ENCODE measurements around the gene RPL35. TPM values are rescaled to one million over a fixed set of nuclear protein-coding genes. Genes with fewer than 3 reads are reported as not detected.
"Not testable (repeated sequence)": the region's sequence is repeated elsewhere in the genome, so short reads cannot be mapped to it uniquely, and the experiment has no call there.

The RPL35 gene
- total RNA-seq, 3 donors from 2014 or later, result 2,475 to 3,579 (median 2,566) TPM

GRCh38 chr9:124852829-124853531, 8.8 kb downstream of the RPL35 start, which contains the start of gene WDR38:
WDR38 (plus strand) TSS chr9:124853460; CDS start chr9:124853532, 72 bp downstream.
- Histone ChIP-seq H3K4me3 (peak within 1 kb of the TSS; percentile 42 to 66 (median 51)), H3K27ac (peak within 1 kb of the TSS; percentile 22 to 67), H3K9me3 (no peaks in the 10 kb centered on the region), H3K36me3 (peaks cover 3% of the 10 kb centered on the region), H3K27me3 (no peaks in the 10 kb centered on the region), H3K4me1 (peaks cover 0 to 7% of the 10 kb centered on the region in 2 donors)
- peak in 2 of 3 donors; percentile 28 to 34 for TF ChIP-seq POLR2AphosphoS5 (IDR thresholded peaks at IDR 0.05)
- TF ChIP-seq CTCF (IDR thresholded peaks at IDR 0.05), result peak; percentile 94 to 100 (median 97)
- no peak for TF ChIP-seq POLR2A (IDR thresholded peaks at IDR 0.05)
- intact Hi-C loops (cut with DNase I; ENCODE audit: low total_unique reads), result loop anchor here (2.0 kb wide), 1 partner anchor 80 kb away; no protein-coding TSS in a partner anchor
- peak; percentile 65 to 69 for DNase-seq (ENCODE audit: low spot score in 2 of 2)

GRCh38 chr9:124852121-124852828, 9.5 kb downstream of the RPL35 start:
- intact Hi-C loops (cut with DNase I; ENCODE audit: low total_unique reads), result loop anchor here (2.0 kb wide), 1 partner anchor 79 kb away; no protein-coding TSS in a partner anchor
- TF ChIP-seq POLR2A (IDR thresholded peaks at IDR 0.05), result no peak
- Histone ChIP-seq H3K4me3 (peak overlapping the region in 2 of 3 donors; percentile 51 to 66), H3K27me3 (no peaks in the 10 kb centered on the region), H3K9me3 (no peaks in the 10 kb centered on the region), H3K4me1 (peaks cover 0 to 7% of the 10 kb centered on the region in 2 donors), H3K27ac (peak overlapping the region in 1 of 2 donors; percentile 22), H3K36me3 (no peaks in the 10 kb centered on the region)
- no peak for DNase-seq (ENCODE audit: low spot score in 2 of 2)

GRCh38 chr9:124849801-124850200, 12.0 kb downstream of the RPL35 start:
- Histone ChIP-seq H3K4me1 (peaks cover 0 to 7% of the 10 kb centered on the region in 2 donors), H3K27me3 (no peaks in the 10 kb centered on the region), H3K36me3 (no peaks in the 10 kb centered on the region), H3K4me3 (no peak overlapping the region), H3K27ac (no peak overlapping the region), H3K9me3 (no peaks in the 10 kb centered on the region)
- no peak for DNase-seq (ENCODE audit: low spot score in 2 of 2)
- TF ChIP-seq POLR2A (IDR thresholded peaks at IDR 0.05), result no peak
- TF ChIP-seq CTCF (IDR thresholded peaks at IDR 0.05), result no peak
- no peak for TF ChIP-seq POLR2AphosphoS5 (IDR thresholded peaks at IDR 0.05)
- intact Hi-C loops (cut with DNase I; ENCODE audit: low total_unique reads), result no loop called here

- intact Hi-C loops (cut with DNase I; ENCODE audit: low total_unique reads), result no loop called here
- no peak for DNase-seq (ENCODE audit: low spot score in 2 of 2)
- H3K4me3 ChIP-seq, result no peak overlapping the region
- no peaks in the 10 kb centered on the region for H3K4me1 ChIP-seq
- H3K27ac ChIP-seq, result no peak overlapping the region
- no peaks in the 10 kb centered on the region for H3K27me3 ChIP-seq
- no peaks in the 10 kb centered on the region for H3K36me3 ChIP-seq
- H3K9me3 ChIP-seq, result no peaks in the 10 kb centered on the region
- TF ChIP-seq POLR2AphosphoS5 (IDR thresholded peaks at IDR 0.05), result no peak
- TF ChIP-seq CTCF (IDR thresholded peaks at IDR 0.05), result no peak
- TF ChIP-seq POLR2A (IDR thresholded peaks at IDR 0.05), result no peak
Observed at GRCh38 chr9:124846969-124847368, 14.8 kb downstream of the RPL35 start.

GRCh38 chr9:124846467-124846866, 15.3 kb downstream of the RPL35 start:
- H3K36me3 ChIP-seq; H3K4me1 ChIP-seq; H3K4me3 ChIP-seq; H3K27me3 ChIP-seq; H3K9me3 ChIP-seq; H3K27ac ChIP-seq; DNase-seq (ENCODE audit: low spot score in 2 of 2); intact Hi-C loops (cut with DNase I; ENCODE audit: low total_unique reads): not testable (repeated sequence)

- Histone ChIP-seq H3K9me3 (no peaks in the 10 kb centered on the region), H3K4me3 (no peak overlapping the region), H3K36me3 (no peaks in the 10 kb centered on the region), H3K27ac (no peak overlapping the region), H3K4me1 (no peaks in the 10 kb centered on the region), H3K27me3 (no peaks in the 10 kb centered on the region)
- intact Hi-C loops (cut with DNase I; ENCODE audit: low total_unique reads), result no loop called here
- no peak for TF ChIP-seq CTCF (IDR thresholded peaks at IDR 0.05)
- no peak for TF ChIP-seq POLR2AphosphoS5 (IDR thresholded peaks at IDR 0.05)
- no peak for TF ChIP-seq POLR2A (IDR thresholded peaks at IDR 0.05)
- no peak for DNase-seq (ENCODE audit: low spot score in 2 of 2)
Observed at GRCh38 chr9:124844291-124844690, 17.5 kb downstream of the RPL35 start.
